ENCODE data around the gene KIRREL1.
"Not testable (repeated sequence)": the region's sequence is repeated elsewhere in the genome, so short reads cannot be mapped to it uniquely, and the experiment has no call there.

The KIRREL1 gene

DNA sequence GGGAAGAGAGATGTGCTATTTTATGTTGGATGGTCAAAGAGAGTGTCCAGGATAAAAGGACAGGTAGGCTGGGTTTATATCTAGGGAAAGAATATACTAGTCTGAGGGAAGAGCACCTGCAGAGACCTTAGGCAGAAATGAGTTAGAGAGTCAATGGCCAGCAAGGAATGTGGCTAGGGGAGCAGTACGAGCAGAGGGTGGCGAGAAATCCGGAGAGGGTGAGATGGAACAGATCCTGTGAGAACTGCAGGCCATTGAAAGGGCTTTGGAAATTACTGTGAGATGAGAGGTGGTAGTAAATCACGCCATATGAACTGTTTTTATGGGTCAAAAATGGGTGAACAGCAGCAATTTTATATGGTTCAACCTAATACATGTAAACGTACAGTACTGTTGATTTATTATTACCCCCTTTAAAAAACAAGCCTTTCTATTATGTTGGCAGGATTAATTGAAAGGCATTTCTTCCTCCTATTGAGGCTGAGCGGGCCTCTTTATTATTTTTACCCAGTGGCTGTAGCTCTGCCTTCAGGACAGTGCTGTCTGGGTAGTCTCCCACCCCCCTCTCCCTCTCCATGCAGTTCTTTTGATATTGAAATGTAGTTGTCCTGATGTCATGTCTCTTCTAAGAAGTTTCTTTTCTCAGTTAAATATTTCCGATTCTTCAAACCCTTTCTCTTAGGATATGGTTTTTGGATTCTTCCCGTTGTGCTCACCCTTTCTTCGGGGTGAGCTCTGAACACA is 112.1 kb downstream of the KIRREL1 start:
- DNase-seq (ENCODE audit: low read depth), result no peak

GRCh38 chr1:158107916-158108315 is 114.5 kb downstream of the KIRREL1 start:
- DNase-seq (ENCODE audit: low read depth), result no peak

- DNase-seq (ENCODE audit: low read depth), result peak; percentile 23
Measured at GRCh38 chr1:158112994-158113758, 119.7 kb downstream of the KIRREL1 start.

- DNase-seq (ENCODE audit: low read depth), result no peak
Measured at GRCh38 chr1:158113759-158114127, 120.3 kb downstream of the KIRREL1 start.

GRCh38 chr1:158115126-158115525 is 121.7 kb downstream of the KIRREL1 start:
- DNase-seq (ENCODE audit: low read depth), result no peak

- DNase-seq (ENCODE audit: low read depth), result no peak
Measured at GRCh38 chr1:158116311-158117167, 123.1 kb downstream of the KIRREL1 start.

DNA sequence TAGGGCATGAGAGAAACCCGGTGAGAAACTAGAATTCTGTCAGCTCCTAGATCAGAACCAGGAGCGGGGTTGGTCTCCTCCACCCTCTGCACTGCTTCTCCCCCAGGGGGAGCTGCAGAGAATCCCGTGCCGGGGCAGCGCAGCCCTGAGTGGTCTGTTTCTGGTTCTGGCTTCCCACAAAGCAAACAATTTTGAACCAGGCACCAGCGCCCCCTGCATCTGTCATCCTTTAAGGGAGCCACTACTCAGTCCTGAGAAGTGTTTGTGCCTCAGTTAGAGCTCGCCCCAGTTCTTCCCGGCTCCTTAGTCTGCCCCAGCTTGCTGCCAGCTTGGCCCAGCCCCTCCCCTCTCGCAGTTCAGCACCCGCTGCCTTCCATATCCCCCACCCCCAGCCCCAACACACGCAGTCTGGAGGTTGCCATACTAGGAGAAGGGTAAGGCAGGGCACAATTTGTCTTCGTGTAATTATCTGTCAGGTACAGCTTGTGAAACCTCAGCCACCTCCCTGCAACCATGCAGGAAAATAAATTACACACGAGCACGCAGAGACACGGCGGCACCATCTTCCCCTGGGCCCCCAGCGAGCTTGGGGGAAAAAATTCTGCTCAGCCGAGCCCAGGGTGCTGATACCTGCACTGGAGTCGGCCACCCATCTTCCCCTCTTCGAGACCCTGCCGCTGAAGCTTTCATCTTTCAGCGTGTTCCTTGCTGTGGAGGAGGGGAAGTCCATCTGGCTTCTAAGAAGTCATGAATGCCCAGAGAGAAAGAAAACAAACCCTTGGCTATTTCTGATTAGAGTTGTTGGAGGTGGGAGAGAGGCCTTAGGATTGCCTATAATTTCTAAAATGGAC is 124.6 kb downstream of the KIRREL1 start:
- DNase-seq (ENCODE audit: low read depth), result peak; percentile 34

- no peak for DNase-seq (ENCODE audit: low read depth)
Measured at GRCh38 chr1:158118713-158119402, 125.4 kb downstream of the KIRREL1 start.

DNA sequence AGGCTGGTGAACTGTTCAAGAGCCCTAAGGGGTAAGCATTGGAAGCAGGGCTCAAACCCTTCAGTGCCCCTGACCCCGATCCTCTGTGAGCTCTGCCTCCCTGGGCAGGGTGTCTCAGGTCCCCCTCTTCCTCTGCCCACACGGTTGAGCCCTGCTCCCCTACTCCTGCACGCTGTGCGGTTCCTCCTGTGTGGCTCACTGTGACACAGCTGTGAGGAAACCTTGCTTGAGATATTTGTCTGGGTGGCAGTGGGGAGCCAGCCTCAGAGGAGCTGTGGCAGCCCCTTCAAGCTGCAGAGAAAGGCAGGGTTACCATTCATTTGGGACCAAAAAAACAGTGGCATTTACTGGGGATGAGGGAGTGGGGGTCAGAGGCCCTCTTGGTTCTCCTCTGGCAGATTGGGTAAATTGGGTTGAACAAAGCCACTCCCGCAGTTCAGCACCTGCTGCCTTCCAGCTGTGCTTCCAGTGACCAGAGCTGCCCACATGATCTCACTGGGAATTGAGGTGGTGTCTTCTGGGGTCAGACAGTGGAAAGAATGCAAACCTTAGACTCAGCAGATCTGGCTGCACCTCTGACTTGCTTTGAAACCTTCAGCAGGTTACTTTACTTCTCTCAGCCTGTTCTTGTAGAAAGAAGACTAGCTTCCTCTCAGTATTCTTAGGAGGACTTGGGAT is 126.7 kb downstream of the KIRREL1 start:
- DNase-seq (ENCODE audit: low read depth), result no peak

- peak; percentile 38 for DNase-seq (ENCODE audit: low read depth)
Measured at GRCh38 chr1:158121604-158122254, 128.3 kb downstream of the KIRREL1 start.

DNA sequence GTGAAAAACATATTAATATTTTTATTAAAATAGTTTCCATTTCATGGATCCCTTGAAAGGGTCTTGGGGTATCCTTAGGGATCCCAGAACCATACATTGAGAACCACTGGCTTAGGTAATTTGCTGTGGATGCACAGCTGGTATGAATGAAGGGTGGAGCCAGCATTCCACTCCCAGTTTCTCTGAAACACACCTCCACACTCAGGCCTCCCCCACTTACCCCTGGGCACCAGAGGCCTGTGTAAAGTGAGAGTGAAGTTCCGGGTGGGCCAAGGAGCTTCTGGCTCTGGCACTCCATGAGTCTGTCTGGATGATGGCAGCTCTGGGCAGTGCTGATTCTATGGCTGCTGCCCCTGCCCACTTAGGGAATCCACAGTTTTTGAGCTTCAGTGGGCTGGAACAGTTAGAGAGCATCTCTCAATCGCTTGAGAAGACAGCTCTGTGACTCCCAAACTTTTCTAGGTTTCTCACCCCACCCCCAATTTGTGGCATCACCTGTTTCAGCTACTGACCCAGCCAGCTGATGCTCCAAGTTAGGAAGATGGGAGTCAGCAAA is 129.5 kb downstream of the KIRREL1 start:
- no peak for DNase-seq (ENCODE audit: low read depth)

- no peak for DNase-seq (ENCODE audit: low read depth)
Measured at GRCh38 chr1:158124034-158124433, 130.6 kb downstream of the KIRREL1 start.

- DNase-seq (ENCODE audit: low read depth), result peak; percentile 88
Measured at GRCh38 chr1:158124999-158125398, 131.6 kb downstream of the KIRREL1 start.

- DNase-seq (ENCODE audit: low read depth), result no peak
Measured at GRCh38 chr1:158126425-158126824, 133.0 kb downstream of the KIRREL1 start.

DNA sequence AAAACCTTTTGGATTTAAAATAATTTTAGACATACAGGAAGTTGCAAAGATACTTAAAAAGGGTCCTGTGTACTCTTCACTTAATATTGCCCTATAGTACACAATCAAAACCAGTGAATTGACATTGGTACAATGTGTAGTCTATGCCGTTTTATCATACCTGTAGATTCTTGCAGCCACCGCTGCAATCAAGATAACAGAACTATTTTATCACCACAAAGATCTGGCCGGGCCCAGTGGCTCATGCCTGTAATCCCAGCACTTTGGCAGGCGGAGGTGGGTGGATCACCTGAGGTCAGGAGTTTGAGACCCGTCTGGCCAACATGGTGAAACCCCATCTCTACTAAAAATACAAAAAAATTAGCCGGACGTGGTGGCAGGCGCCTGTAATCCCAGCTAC is 135.1 kb downstream of the KIRREL1 start:
- DNase-seq (ENCODE audit: low read depth), result not testable (repeated sequence)

DNA sequence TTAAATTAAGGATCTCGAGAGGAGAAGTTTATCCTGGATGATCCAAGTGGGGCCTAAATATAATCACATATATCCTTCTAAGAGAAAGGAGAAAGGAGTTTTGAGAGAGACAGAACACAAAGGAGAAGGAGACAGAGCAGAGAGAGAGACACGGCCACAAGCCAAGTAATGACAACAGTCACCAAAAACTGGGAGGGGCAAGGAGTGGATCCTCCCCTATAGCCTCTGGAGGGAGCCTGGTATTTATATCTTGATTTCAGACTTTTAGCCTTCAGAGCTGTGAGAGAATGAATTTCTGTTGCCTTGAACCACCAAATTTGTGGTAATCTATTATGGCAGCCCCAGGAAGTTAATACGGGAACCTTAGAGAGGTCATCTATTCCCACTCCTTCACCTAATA is 137.8 kb downstream of the KIRREL1 start:
- DNase-seq (ENCODE audit: low read depth), result no peak

GRCh38 chr1:158140764-158141192 is 147.3 kb downstream of the KIRREL1 start:
- no peak for DNase-seq (ENCODE audit: low read depth)

DNA sequence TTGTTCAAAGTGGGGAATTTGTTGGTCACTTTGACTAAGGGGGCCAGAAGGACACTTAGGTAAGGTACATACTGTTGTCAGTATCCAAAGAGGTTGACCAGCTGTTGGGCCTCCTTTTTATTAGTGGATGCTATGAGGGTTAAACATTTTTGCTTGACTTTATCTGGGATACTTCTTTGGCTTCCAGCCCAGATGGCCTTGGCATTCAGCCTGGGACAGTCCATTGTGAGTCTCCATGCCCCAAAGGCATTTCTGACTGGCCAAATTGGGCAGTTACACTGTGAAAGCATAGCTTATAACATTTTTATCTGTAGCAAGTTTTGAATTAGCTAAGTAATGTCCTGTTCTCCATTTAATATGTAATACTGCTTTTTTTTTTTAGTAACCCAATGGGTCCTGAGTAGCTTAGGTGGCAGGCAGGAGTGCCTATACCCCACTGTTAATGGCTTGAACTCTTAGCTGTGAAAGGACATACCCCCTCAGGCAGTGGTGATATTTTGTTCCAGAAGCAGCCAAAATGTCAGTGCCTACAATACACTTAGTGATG is 151.8 kb downstream of the KIRREL1 start:
- peak; percentile 31 for DNase-seq (ENCODE audit: low read depth)

- peak; percentile 67 for DNase-seq (ENCODE audit: low read depth)
Measured at GRCh38 chr1:158146165-158146564, 152.7 kb downstream of the KIRREL1 start.
